NCI-H146 treated with DMSO at 0.1 percent for 48 hours (cell line): Measurements from ENCODE around the gene RASL10B.
"Not testable (repeated sequence)": the region's sequence is repeated elsewhere in the genome, so short reads cannot be mapped to it uniquely, and the experiment has no call there.

Experiments used
- DNase-seq: peaks from one replicate; lab custom pipeline; 2025; ENCODE audit not compliant: unreplicated experiment; lab: John Stamatoyannopoulos, UW

RASL10B gene

GRCh38 chr17:35731239-35731916 lies at the start of gene RASL10B:
Gene RASL10B, plus strand, starts transcription at chr17:35731639. Its CDS starts 3,546 bp downstream, at chr17:35735185.
- DNase-seq, result no peak

GRCh38 chr17:35683591-35683990 lies 47.8 kb upstream of the RASL10B start:
- no peak for DNase-seq

- no peak for DNase-seq
Observed at GRCh38 chr17:35684055-35684802, 47.2 kb upstream of the RASL10B start.

- DNase-seq, result no peak
Observed at GRCh38 chr17:35692512-35693210, 38.8 kb upstream of the RASL10B start.

GRCh38 chr17:35693662-35694061 lies 37.8 kb upstream of the RASL10B start:
- DNase-seq, result no peak

- no peak for DNase-seq
Observed at GRCh38 chr17:35694906-35695305, 36.5 kb upstream of the RASL10B start.

GRCh38 chr17:35695613-35696012 lies 35.8 kb upstream of the RASL10B start:
- DNase-seq, result no peak

- no peak for DNase-seq
Observed at GRCh38 chr17:35698800-35699199, 32.6 kb upstream of the RASL10B start.

GRCh38 chr17:35700150-35700549 lies 31.3 kb upstream of the RASL10B start:
- DNase-seq, result no peak

GRCh38 chr17:35701491-35701890 lies 29.9 kb upstream of the RASL10B start:
- no peak for DNase-seq

GRCh38 chr17:35703308-35703707 lies 28.1 kb upstream of the RASL10B start:
- not testable (repeated sequence) for DNase-seq

- no peak for DNase-seq
Observed at GRCh38 chr17:35705230-35705629, 26.2 kb upstream of the RASL10B start.

GRCh38 chr17:35705705-35706104 lies 25.7 kb upstream of the RASL10B start:
- no peak for DNase-seq

GRCh38 chr17:35708149-35708548 lies 23.3 kb upstream of the RASL10B start:
- DNase-seq, result no peak

GRCh38 chr17:35708951-35709350 lies 22.5 kb upstream of the RASL10B start:
- DNase-seq, result no peak

GRCh38 chr17:35709874-35710273 lies 21.6 kb upstream of the RASL10B start:
- no peak for DNase-seq

- no peak for DNase-seq
Observed at GRCh38 chr17:35710950-35711349, 20.5 kb upstream of the RASL10B start.

- no peak for DNase-seq
Observed at GRCh38 chr17:35713069-35713728, 18.2 kb upstream of the RASL10B start.

- no peak for DNase-seq
Observed at GRCh38 chr17:35714988-35715387, 16.5 kb upstream of the RASL10B start.

- DNase-seq, result no peak
Observed at GRCh38 chr17:35715416-35715815, 16.0 kb upstream of the RASL10B start.

- no peak for DNase-seq
Observed at GRCh38 chr17:35716173-35716572, 15.3 kb upstream of the RASL10B start.
